Stimulated activated CD4-positive, alpha-beta T cell treated with anti-CD3 and anti-CD28 coated beads, Interleukin-1b, Interleukin-23, amount 100 ng/mL, for 24 hours (primary cell): ENCODE measurements around the gene NPW.
"Not testable (repeated sequence)": the region's sequence is repeated elsewhere in the genome, so short reads cannot be mapped to it uniquely, and the experiment has no call there.

ENCODE experiments used
- DNase-seq, 4 experiments: peaks; one replicate each; pipeline ENCODE4 v3.0.0-alpha.2; 2020; ENCODE audit warnings: low read depth in 4 of 4, low spot score in 1 of 4

NPW gene

GRCh38 chr16:2019921-2020831, 591 bp downstream of the NPW start:
- DNase-seq, result no peak

DNA sequence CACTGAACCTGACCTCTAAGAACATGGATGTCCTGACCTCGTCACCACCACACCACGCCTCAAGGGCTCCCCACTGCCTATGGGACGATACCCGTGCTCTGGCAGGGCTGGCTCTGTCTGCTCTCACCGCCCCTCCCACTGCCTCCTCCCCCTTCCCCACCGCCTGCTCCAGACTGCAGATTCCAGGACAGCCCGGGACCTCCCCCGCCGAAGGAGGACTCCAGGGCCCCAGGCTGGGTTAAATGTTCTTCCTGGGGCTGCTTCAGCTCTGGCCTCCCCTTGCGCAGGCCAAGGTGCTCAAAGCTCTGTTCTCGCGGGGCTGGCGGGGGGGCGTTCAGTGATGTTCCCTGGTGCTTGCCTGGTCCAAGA, 3.1 kb downstream of the NPW start:
- DNase-seq, result no peak

DNA sequence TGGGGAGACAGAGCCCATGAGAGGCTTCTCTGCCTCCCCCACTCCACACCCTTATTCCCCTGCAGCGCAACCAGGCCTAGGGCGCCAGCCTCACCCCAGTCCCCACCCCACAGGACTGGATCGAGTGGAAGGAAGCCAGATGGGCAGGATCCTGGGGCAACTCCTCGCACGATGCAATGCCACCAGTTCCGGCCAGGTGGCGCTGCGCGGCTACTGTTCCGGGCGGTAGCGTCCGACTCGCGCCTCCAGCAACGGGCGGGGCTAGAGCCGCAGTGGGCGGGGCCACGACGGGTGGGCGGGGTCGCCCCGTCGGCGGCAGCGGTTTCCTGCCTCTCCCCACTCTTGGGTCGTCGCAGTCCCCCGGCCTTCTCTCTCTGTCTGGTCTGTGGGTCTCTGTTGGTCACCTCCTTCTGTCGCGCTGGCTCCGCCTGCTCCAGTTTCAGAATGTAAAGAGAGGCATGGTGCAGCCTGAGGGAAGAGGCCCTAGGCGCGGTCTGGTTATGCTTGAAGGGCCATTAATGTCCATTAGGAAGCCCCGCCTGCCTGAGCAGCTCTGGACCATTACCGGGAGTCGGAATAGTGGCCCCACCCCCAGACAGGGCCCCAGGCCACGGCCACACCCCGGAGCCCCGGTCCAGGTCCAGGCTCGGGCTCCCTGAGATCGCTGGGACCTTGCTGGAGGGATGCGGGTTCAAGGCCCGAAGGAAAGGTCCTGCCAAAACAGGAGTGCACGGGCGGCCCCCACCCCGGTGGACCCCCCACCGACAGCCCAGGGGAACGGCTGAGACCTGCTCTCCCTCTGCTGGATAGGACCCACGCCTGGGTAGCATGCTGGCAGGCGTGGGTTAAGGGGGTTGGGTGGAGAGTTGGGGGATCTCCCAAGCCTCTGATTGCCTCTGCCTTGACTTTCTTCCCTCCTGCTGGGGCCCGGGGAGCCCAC, 3.8 kb downstream of the NPW start:
- DNase-seq, result peak; percentile 88 to 99 (median 92)

DNA sequence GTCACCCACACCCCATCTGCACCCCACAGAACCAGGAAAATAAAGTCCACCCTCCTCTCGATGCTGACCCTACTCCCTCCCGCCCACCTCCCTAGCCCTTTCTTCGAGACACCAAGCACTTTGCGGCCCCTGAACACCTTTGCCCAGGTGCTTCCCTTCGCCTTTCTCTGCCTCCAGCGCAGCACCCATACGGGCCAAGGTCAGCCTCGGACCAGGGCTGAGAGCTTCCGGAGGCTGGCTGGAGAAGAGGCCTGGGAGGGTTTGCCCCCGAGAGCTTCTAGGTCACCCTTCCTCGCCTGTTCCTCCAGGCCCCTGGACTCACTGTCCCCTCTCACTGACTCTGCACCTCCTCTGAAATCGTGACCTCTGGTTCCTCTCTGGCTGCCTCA, 4.4 kb downstream of the NPW start:
- no peak for DNase-seq

GRCh38 chr16:2025251-2025650, 5.7 kb downstream of the NPW start:
- no peak for DNase-seq

- DNase-seq, result no peak
These were observed 6.4 kb downstream of the NPW start for GRCh38 chr16:2025878-2026460.

GRCh38 chr16:2026461-2027023, 7.0 kb downstream of the NPW start, which contains the start of gene NHERF2:
NHERF2 (plus strand) TSS chr16:2026902; CDS start chr16:2027006, 104 bp downstream.
- DNase-seq, result no peak

GRCh38 chr16:2027024-2028010, 7.7 kb downstream of the NPW start:
- no peak for DNase-seq

GRCh38 chr16:2028146-2028545, 8.6 kb downstream of the NPW start:
- DNase-seq, result no peak

DNA sequence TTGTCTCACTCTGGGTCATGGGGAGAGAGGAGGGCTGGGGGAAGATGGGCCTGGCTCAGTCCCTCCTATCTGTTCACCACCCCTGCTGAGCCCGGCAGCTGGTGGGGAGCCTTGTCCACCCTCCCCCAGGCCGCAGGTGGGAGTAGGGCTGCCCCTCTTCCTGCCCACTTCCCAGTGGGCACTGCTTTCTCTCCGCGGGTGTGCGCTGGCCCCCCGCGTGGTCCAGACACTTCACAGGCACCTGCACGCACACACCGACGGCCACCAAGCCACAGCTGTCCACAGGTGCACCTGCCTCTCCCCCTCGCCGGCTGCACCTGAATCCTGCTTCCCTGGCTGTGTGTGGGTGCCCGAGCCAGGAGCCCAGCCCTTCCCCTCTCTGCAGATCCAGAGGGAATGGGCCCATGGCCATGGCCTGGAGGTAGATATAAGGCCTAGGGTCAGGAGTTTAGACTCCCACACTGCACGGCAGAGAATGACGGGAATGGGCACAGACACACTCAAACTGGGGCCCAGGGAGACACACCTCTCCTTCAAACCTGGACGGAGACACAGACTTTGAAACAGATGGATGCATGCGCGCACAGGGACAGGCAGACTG, 9.1 kb downstream of the NPW start:
- DNase-seq, result no peak

GRCh38 chr16:2029350-2029749, 9.8 kb downstream of the NPW start:
- DNase-seq, result no peak

- no peak for DNase-seq
These were observed 10.5 kb downstream of the NPW start for GRCh38 chr16:2030036-2030435.

GRCh38 chr16:2031081-2031577, 11.5 kb downstream of the NPW start:
- DNase-seq, result no peak

DNA sequence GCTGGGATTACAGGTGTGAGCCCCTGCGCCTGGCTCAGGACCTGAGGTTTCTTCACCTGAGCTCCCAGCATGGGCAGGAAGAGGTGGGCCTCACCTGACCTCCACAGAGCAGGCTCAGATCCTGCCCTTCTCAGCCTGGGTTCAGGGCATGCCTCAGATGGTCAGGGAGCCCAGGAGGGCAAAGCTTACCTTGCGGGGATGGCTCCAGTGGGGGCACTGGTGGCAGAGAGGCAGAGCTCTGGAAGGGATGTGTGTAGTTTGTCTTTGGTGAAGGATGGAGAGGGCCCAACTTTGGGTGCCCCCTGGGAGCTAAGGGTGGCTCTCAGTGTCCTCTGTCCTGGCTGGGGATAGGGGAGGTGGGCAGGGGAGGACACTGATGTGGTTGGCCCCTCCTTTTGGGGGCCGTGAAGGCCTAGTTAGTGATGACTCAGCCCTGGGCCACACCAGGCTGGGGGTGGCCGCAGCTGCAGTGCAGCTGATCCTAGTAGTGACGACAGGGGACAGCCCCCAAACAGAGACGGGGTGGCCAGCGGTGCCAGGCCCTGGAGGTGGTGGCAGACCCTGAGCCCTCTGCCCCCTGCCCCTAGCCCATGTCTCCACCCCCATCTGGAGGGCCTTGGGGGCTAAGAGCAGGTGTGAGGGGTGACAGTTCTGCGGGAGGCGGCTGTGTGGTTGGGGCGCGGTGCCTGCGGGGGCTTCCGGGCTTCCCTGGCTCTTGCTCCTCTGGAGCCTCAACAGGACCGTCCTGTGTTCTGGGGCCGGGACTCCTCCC, 12.9 kb downstream of the NPW start:
- no peak for DNase-seq

GRCh38 chr16:2033057-2033908, 13.7 kb downstream of the NPW start:
- DNase-seq, result no peak

DNA sequence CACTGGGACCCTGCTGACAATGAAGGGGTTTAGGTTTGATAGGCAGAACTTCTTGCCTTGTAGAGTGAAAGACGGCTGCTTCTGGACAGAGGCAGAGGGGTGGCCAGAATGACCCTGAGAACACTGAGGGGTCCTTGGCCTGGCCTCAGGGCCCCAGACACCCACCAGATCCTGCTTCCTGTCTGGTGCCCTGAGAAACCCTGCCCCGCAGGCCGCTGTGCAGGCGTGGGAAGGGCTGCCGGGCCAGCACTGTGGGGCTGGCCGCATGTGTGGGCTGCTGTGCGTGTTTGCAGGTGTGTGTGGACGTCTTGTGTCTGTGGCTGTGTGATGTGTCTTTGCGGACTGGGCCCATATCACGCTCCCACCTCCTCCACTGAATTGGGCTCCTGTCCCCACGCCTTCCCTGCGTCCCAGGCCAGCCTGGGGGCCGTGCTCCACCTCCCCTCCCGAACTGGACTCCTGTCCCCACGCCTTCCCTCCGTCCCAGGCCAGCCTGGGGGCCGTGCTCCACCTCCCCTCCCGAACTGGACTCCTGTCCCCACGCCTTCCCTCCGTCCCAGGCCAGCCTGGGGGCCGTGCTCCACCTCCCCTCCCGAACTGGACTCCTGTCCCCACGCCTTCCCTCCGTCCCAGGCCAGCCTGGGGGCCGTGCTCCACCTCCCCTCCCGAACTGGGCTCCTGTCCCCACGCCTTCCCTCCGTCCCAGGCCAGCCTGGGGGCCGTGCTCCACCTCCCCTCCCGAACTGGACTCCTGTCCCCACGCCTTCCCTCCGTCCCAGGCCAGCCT, 14.5 kb downstream of the NPW start:
- not testable (repeated sequence) for DNase-seq
